Measurements from ENCODE around the gene MTMR2.
"Not testable (repeated sequence)": the region's sequence is repeated elsewhere in the genome, so short reads cannot be mapped to it uniquely, and the experiment has no call there.

MTMR2 gene

DNA sequence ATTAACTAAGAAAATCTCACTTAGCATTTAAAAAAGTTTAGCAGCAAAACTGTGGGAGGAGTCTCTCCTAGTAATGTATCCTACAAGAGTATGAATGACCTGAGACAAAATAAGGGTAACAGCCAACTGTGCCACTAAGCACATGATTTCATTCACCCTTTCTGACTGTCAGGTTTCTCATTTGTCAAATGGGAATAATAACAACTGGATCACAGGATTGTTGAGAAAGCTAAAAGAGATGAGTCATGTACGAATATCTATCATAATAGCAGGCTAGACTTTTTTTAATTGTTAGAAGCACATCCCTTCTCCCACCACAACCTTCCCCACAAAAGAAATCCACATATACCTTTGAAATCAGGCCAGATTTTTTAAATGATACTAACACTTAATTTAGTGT lies 39.5 kb downstream of the MTMR2 start:
- DNase-seq (ENCODE audit: low spot score) = no peak

DNA sequence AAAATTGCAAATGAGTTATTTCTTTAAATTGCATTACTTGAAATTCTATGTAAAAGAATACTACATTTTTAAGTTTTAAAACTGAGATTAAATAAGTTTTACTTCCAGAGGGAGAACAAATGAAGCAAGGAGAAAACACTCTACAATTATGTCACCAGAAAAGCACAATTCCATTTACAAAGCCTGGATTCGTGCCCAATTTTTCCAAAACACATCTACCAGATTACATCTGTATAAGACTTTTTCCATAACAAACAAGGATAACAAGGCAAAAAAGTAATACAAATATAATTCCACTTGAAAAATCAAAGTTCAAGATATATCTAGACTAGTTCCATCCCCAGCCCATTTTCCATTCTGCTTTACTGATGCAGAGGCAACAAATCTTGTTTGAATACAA lies 40.5 kb downstream of the MTMR2 start:
- DNase-seq (ENCODE audit: low spot score) = no peak

DNA sequence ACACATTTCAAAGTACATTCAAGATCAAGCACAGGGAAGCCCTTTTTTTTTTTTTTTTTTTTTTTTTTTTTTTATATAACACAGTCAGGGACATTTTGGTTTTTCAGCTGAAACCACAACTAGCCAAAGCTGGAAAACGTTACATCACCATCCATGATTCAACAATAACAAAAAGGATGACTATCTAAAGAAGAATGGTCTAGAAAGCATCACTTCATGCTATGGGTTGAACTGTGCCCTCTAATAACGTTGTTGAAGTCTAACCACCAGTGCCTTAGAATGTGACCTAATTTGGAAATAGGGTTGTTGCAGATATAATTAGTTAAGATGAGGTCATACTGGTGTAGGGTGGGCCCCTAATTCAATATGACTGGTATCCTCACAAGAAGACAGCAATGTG lies 46.6 kb downstream of the MTMR2 start:
- no peak for DNase-seq (ENCODE audit: low spot score)

DNA sequence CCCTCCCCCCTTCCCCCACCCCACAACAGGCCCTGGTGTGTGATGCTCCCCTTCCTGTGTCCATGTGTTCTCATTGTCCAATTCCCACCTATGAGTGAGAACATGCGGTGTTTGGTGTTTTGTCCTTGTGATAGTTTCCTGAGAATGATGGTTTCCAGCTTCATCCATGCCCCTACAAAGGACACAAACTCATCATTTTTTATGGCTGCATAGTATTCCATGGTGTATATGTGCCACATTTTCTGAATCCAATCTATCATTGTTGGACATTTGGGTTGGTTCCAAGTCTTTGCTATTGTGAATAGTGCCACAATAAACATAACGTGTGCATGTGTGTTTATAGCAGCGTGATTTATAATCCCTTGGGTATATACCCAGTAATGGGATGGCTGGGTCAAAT lies 53.0 kb downstream of the MTMR2 start:
- DNase-seq (ENCODE audit: low spot score) = not testable (repeated sequence)

DNA sequence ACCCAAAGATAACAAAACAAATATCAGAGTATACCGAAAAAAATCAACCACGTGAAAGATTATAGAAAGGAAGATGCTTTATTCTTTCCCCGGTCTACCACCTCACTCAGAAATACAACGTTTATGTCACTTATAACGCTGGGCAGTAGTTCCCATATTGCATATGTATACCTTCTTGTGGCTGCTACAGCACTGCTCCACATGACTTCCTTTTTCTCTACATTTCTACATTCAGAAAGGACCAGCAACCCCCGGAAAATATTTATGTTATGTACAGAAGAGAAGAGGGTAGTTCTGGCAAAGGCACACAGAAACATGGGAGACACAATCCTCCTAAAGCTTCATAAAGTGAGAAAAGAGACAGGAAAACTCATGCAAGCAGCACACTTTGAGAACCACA lies 56.8 kb downstream of the MTMR2 start:
- DNase-seq (ENCODE audit: low spot score) = no peak

DNA sequence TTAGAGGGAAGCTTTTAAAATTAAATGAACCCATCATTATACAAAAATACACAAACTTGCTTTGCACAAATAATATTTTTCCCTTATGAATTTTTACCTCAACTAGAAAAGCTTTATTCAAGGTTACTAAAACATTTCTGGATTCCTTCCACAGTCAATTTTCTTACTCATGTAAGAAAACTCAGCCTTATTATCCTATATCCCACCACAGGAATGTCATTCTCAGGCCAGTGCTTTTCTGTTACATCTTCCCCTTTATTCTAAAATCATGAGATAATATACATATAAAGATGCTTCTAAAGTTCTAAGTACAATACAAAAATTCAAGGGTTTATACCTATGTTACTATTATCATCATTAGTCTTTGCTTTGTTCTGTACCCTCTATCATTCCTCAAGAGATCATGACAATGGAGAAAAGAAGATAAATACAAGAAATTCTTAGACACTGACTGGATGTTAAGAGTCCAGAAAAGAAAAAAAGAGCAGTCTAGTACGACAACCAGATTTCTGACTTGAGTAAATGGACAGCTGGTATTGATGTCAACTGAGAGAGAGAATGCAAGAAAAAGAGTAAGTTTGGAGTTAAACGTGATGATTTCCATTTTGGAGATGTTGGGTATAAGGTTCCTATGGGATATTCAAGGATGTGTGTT lies 60.3 kb downstream of the MTMR2 start:
- DNase-seq (ENCODE audit: low spot score) = no peak

DNA sequence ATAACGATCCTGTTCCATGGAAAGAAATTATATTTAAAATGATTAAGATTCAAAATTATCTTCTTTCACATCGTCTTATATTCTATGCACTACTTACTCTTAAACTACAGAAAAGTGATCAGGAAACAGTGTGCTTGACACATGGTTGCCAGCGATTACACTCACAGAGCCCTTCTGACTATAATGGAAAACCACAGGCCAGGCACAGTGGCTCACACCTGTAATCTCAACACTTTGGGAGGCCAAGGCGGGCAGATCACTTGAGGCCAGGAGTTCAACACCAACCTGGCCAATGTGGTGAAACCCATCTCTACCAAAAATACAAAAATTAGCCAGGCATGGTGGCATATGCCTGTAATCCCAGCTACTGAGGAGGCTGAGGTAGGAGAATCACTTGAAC lies 63.9 kb downstream of the MTMR2 start:
- not testable (repeated sequence) for DNase-seq (ENCODE audit: low spot score)

DNA sequence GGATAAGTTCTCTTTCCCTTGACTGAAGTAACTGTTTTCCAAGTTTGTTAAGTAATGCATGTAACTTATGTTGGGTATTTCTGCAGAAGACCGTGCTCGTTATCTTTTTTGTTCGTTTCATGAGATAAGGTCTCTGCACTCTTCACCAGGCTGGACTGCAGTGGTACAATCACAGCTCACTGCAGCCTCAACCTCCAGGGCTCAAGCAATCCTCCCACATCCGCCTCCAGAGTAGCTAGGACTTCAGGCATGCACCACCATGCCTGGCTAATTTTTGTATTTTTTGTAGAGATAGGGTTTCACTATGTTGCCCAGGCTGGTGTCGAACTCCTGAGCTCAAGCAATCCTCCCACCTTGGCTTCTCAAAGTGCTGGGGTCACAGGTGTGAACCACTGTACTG lies 69.5 kb downstream of the MTMR2 start:
- DNase-seq (ENCODE audit: low spot score) = not testable (repeated sequence)

DNA sequence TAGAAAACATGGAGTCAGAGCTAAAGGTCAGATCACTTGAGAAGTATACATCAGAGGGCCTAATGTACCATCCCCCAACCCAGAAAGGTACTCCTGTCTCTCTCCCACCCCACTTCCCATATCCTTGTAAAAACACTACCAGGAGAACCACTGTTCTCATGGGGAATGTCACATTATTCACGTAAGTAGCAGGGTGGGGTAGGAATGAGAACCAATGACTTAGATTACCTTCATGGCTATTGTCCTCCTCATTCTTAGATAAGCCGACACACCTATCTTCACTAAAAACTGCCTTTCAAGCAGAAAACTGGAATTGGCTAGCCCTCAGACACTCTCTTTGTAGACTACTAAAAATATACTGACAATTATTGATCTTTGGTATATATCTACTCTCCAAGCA lies 70.0 kb downstream of the MTMR2 start:
- DNase-seq (ENCODE audit: low spot score) = no peak

DNA sequence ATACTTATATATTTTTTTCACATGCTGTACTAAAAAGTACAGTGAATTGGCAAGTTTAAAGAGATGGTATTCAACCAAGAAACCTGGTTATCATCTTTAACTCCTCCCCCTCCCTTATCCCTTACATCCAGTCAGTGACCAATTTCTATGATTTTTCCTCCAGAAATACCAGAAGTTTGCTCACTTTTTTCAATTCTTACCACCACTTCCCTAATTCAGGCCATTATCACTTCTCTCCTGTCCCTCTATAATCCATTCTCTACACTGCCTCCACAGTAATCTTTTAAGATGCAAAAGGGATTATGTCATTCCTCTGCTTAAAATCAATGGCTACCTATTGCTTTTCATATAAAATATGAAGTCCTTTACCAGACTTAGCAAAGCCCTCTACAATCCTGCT lies 70.8 kb downstream of the MTMR2 start:
- no peak for DNase-seq (ENCODE audit: low spot score)

DNA sequence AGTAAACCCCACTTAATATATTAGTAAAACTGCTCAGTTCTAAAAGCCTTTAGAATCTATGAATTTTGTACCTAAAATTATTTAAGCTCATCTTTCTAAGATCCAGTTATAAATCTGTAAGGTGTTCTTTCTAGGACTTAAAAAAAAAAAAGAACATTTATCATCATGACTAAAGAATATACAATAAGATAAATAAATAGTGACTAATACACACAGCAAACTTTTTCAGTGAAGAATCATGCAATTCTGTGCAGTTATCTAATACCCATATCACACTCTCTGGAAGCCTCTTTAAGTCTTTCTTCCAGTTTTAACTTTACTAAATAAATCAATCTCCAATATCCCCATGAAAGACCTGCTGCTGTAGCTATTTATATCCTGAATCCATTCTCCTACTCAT lies 73.8 kb downstream of the MTMR2 start:
- DNase-seq (ENCODE audit: low spot score) = no peak

DNA sequence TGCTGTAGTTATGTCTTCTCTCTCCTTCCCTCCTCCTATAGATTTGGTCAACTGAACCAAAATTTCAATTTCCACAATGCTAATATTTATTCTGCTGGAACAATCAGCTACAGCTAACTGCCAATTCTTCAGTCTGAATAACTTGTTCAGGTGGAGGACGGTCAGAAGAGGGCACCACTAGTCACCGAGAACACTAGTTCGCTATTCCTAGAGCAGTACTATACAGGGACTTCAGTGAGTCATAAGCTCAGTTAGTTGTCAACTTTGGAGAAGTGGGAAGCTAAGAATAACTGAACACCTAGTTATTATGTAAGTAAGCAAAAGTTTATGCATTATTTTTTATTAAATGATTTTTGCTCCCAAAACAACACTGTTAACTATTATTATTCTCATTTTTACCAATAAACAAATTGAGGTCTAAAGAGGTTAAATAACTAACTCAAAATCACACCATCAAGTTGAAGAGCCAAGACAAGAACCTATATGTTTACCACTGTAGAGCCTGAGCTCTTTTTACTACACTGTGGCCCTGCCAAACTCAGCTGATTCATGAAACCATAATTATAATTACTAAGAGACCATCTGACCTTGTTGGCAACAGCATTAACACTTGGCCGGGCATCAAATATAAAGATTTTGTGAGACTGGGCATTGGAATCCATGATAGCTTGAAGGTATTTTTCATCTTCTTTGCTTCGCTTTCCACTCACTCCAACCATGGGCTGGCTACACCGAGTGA lies 74.7 kb downstream of the MTMR2 start:
- DNase-seq (ENCODE audit: low spot score) = peak; percentile 16

DNA sequence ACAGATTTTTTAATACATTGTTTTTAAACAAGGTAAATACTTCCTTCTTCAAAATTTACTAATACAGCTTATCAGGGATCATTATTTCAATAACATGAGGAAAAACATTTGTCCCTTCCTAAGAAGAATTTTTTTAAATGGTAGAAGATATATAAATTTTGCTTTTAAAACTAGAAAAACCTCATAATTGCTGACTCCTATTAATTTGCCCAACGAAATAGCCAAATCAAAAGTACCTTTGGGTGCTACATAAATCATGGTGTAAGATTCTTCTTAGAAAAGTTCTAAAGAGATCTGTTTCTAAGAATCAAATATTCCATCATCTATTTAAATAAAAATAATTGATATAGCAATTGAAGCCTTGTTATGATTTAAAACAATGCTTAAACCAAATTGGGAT lies 78.7 kb downstream of the MTMR2 start:
- DNase-seq (ENCODE audit: low spot score) = no peak

DNA sequence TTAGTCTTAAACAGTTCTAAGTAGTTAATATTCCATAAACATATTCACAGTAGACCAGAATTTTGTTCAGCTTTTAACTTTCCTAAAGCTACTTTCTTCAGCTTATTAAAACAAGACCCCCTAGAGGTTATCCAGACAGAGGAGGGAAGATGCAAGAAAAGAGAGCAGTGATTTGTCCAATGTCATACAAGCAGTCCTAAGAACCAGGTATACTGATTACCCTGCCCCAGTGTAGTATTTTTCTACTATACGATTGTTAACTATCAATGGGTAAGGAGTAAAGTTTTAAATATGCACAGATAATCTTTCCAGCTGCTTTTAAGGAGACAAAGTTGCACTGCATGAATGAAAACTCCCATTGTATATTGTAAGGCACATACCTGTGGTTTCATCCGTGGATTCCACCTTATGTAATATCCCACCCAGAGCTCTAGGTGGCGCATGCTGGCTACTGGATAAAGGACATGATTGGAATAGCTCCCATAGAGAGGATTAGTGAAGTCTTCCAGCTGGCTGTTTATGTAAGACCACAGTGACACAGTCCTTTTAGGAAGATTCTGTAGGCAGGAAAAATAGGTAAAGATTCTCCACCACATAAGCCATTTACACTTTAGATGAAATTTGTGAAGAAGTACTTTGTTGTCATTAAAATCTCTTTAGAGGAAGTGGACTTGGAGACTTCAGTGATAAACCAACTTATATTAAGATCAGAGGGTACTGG lies 88.0 kb downstream of the MTMR2 start:
- peak; percentile 68 for DNase-seq (ENCODE audit: low spot score)

DNA sequence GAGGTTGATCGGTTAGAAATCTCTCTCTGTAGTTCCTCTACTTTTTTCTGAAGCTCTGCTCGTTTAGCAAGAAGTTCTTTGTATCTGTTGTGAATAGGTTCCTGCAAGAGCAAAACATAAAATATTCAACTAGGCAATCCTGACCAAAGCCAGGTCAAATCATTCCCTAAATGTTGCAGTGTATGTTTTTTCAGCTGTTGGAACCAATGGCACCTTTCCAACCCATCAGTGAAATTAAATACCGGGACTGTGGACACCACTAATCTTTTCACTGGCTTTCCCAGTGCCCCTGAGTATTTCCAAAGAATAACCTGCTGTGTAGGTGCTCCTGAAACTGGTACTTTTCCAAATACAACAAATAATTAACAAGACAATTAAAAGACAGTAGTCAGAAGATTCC lies 88.6 kb downstream of the MTMR2 start:
- DNase-seq (ENCODE audit: low spot score) = no peak

DNA sequence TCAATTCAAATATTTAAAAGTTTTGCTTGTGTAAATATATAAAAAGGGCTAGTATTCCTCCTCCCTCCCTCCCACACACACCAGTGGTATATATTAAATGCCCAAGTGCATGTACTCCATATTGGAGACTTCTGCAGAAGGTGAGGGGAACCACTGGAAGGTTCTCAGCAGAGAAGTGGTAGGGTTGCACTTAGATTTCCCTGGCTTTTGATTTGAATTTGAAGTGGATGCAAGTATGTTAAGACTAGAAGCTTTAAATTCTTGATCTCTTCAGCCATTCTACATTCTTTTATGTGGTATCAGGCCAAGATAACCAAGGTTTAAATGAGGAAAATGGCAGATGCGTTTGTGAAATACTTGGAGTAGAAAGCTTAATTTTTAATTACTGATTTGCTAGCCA lies 90.5 kb downstream of the MTMR2 start:
- no peak for DNase-seq (ENCODE audit: low spot score)

DNA sequence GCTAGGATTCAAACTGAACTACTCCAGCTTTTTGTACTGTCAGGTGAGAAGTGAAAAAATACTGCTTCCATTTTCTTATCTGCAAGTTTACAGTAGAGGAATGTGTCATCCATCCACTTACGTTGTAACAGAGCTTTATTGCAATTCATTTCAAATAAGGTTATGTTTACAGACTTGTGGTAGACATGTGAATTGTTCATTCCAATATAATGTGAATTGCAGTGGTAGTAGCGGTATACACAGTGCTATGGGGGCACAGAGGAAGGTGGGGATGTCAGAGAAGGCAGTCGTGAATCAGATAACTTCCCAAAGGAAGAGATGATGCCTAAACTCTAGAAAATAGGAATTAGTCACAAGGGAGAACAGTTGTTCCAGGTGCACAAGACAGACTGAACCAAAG lies 91.1 kb downstream of the MTMR2 start:
- DNase-seq (ENCODE audit: low spot score) = no peak

DNA sequence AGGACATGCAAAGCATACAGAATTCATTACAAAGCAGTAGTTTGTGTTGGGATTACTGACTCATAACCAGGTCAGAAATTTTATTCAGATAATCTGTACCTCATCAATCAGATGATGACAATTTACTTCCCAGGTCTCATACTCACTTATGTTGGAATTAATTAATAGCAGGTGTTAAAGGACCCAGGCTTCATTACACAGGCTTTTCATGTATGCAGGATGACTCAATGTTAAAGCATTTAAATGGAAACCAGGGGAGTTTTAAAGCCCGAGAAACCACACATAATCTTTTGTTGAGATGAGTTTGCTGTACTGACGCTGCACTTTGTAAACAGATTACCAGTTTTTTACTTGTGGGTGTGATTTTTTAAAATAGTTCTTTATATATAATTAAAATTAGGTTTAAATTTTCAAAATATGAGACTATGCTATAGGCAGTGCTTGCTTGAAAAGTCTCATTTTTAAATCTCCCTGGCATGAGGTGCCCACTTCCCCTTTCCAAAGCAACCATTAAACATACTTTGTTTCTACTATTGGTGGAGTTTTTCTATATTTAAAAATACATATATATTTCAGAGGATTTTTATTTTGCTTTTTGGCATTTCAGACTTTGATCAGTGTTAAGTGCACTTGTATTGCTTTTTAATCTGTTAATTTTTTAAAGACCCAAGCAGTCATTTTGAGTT lies 92.6 kb downstream of the MTMR2 start:
- no peak for DNase-seq (ENCODE audit: low spot score)

DNA sequence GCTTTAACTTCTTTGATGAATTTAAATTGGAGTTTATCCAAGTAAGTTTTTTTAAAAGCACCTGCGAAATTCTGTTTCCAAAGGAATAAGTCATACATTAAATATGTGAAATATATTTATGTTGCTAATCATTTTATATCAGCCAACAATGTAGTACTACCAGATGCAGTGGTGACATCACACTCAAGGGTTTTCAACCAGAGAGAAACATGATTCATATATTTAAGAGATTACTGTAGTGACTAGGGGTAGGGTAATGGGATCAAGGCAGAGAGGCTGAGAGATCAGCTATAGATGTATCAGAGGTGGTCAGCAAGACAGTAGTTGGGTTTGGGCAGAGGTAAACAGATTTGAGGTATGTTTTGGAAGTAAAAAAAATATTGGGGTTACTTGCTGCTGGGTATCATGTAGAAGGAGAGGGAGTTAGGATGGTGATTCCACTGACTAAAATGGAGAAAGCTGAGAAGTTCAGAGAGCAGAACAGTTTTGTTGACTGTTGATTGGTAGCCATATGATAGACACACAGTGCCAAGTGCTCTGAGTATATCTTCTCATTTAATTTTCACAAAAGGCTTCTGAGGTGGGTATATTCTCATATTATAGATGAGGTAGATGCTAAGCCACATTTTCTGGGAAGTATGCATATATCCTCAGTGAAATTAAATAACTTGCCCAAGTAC lies 94.2 kb downstream of the MTMR2 start:
- DNase-seq (ENCODE audit: low spot score) = no peak

DNA sequence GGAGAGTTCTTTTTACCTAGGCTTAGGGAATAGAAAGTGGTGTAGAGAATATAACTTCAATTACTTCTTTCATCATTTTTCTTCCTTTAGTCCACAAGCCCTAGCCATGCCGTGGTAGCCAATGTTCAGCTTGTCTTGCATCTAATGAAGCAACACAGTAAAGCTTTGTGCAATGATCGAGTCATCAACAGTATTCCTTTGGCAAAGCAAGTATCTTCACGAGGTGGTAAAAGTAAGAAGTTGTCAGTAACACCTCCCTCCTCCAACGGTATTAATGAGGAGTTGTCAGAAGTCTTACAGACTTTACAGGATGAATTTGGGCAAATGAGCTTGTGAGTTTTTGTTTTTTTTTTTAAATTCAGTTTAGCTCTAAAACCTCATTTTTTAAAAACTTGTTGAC lies 96.2 kb downstream of the MTMR2 start:
- no peak for DNase-seq (ENCODE audit: low spot score)

DNA sequence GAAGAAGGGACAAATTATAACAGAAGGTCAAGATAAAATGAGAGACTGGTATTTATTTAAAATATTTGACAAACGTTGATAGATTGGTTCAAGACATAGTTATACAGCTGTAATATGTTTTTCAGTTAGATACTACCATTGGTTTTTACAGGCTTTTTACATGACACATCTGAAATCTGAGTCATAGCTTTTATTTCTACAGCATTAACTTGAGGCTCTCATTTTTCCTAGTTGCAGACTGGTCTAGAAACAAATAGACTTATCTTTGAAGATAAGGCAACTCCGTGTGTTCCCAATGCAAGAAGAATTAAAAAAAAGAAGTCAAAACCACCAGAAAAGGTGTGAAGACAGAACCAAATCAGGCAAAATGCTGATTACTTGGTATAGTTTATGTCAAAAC lies 102.3 kb downstream of the MTMR2 start:
- DNase-seq (ENCODE audit: low spot score) = no peak

DNA sequence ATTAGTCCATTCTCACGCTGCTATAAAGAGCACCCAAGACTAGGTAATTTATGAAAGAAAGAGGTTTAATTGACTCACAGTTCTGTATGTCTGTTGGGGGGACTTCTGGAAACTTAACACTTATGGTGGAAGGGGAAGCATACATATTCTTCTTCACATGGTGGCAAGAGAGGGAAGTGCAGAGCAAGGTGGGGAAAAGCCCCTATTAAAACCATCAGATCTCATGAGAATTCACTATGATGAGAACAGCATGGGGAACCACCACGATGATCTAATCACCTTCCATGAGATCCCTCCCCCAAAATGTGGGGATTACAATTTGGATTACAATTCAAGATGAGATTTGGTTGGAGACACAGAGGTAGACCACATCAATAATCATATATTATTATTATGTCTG lies 107.9 kb downstream of the MTMR2 start:
- no peak for DNase-seq (ENCODE audit: low spot score)
